Osteocyte (in vitro differentiated cells): ENCODE measurements around the gene ACAD11. TPM values are rescaled to one million over a fixed set of nuclear protein-coding genes. Genes with fewer than 3 reads are reported as not detected.
A peak's percentile ranks its signal among the peaks of the same experiment; 100 is the strongest.

Experiments
- DNase-seq: peaks from one replicate; pipeline ENCODE4 v3.0.0; 2021; ENCODE audit warnings: mixed read lengths; ENCODE audit not compliant: unreplicated experiment; ENCODE audit errors: extremely low spot score
- H3K27ac Mint-ChIP-seq: one replicate; pipeline ENCODE4 v1.8.0; 2021; ENCODE audit warnings: mild to moderate bottlenecking, mixed read lengths; ENCODE audit not compliant: unreplicated experiment
- H3K27me3 Mint-ChIP-seq: one replicate; pipeline ENCODE4 v1.8.0; 2021; ENCODE audit warnings: mixed read lengths; ENCODE audit not compliant: unreplicated experiment
- H3K36me3 Mint-ChIP-seq: one replicate; pipeline ENCODE4 v1.8.0; 2021; ENCODE audit warnings: mixed read lengths; ENCODE audit not compliant: unreplicated experiment
- H3K4me1 Mint-ChIP-seq: one replicate; pipeline ENCODE4 v1.8.0; 2021; ENCODE audit warnings: mixed read lengths; ENCODE audit not compliant: unreplicated experiment
- H3K4me3 Mint-ChIP-seq: one replicate; pipeline ENCODE4 v1.8.0; 2021; ENCODE audit warnings: mild to moderate bottlenecking, moderate library complexity, mixed read lengths; ENCODE audit not compliant: unreplicated experiment
- H3K9me3 Mint-ChIP-seq: one replicate; pipeline ENCODE4 v1.8.0; 2021; ENCODE audit warnings: mixed read lengths; ENCODE audit not compliant: unreplicated experiment
- total RNA-seq: library from RNA; stranded (reverse); gene quantifications from 2 replicates; pipeline ENCODE4 v1.2.1, GENCODE V29; 2021
- TF ChIP-seq, protein P1 (sequence below): fragments of 200-600 bp; sonication (generic); IDR thresholded peaks from 2 replicates; pipeline ENCODE4 v1.5.0; 2021; ENCODE audit warnings: antibody characterized with exemption, mild to moderate bottlenecking, moderate library complexity

The ACAD11 gene
- total RNA-seq, 1 donor from 2014 or later = 22.6 TPM

DNA sequence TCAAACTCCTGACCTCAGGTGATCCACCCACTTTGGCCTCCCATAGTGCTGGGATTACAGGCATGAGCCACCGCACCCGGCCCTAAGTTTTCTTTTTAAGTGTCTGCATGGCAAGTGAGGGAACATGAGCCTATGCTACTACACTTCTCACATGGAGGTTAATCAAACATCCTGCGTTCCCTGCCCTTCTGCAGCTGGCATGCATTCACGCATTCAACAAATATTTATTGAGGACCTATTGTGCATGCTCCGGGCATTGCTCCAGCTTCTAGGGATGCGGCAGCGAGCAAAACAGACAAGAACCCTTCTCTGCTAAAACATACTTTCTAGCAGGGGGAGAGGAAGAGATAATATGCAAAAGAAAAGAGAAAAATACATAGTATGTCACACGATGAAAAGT, 105.2 kb downstream of the ACAD11 start:
- peaks cover 47% of the 10 kb centered on the region for H3K4me1 Mint-ChIP-seq
- H3K36me3 Mint-ChIP-seq = peaks cover 8% of the 10 kb centered on the region
- TF ChIP-seq, protein P1, sequence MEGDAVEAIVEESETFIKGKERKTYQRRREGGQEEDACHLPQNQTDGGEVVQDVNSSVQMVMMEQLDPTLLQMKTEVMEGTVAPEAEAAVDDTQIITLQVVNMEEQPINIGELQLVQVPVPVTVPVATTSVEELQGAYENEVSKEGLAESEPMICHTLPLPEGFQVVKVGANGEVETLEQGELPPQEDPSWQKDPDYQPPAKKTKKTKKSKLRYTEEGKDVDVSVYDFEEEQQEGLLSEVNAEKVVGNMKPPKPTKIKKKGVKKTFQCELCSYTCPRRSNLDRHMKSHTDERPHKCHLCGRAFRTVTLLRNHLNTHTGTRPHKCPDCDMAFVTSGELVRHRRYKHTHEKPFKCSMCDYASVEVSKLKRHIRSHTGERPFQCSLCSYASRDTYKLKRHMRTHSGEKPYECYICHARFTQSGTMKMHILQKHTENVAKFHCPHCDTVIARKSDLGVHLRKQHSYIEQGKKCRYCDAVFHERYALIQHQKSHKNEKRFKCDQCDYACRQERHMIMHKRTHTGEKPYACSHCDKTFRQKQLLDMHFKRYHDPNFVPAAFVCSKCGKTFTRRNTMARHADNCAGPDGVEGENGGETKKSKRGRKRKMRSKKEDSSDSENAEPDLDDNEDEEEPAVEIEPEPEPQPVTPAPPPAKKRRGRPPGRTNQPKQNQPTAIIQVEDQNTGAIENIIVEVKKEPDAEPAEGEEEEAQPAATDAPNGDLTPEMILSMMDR = no peak
- no peak overlapping the region for H3K4me3 Mint-ChIP-seq
- no peaks in the 10 kb centered on the region for H3K9me3 Mint-ChIP-seq
- DNase-seq = no peak
- peak overlapping the region; percentile 66 for H3K27ac Mint-ChIP-seq
- H3K27me3 Mint-ChIP-seq = no peaks in the 10 kb centered on the region

DNA sequence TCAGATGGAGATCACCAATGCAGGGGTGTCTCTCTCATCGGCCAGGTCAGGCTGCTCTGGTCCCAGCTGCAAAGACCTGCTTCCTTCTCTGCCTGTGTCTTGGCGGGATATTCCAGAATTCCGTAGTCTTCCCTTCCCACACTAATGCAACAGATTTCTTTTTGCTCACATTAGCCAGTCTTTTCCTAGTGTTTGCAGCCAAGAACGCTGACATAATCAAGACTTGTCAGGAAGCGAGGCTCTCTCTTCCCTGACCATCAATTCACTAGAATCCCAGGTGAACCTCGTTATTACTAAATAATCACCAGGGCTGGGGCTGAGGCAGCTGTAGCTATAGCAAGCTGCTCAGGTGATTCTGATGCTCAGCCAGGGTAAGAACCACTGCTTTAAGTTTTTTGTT, 105.8 kb downstream of the ACAD11 start:
- Mint-ChIP-seq H3K36me3 (peaks cover 6% of the 10 kb centered on the region), H3K27ac (no peak overlapping the region), H3K9me3 (no peaks in the 10 kb centered on the region), H3K27me3 (no peaks in the 10 kb centered on the region), H3K4me3 (no peak overlapping the region), H3K4me1 (peaks cover 48% of the 10 kb centered on the region)
- TF ChIP-seq, protein P1 = no peak
- no peak for DNase-seq

DNA sequence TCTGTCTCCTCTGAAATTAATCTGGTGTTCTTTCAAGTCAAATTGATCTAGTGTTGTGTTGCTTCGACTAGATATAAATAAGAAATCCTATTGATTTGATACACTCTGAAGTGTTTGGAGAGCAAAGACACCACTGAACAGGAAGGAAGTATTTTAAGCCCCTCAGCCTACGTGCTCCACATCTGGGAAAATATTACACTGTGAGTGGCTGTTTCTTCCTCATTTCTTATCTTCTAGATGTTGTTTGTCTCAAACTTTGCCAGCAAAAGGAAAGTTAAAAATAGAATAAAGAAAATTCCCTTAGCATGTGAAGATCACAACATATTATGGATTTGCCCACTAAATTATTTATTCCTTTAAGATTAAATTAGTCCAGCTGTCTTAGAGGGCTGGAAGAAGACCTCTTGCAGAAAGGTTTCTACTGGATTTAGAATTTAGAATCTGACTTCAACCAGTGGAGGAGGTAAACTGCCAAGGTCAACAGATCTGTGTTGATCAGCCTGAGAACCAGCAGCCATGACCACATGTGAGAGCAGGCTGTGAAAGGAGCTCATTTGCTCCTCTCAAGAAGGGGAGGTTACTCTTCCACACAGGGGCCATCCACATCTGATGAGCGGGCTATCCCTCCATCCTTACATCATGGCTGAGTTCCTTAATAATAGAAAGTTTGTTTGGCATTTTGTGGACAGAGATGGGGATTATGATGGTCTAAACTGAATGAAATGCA, 108.9 kb downstream of the ACAD11 start:
- TF ChIP-seq, protein P1 = no peak
- H3K36me3 Mint-ChIP-seq = no peaks in the 10 kb centered on the region
- no peaks in the 10 kb centered on the region for H3K27me3 Mint-ChIP-seq
- peaks cover 42% of the 10 kb centered on the region for H3K4me1 Mint-ChIP-seq
- H3K4me3 Mint-ChIP-seq = no peak overlapping the region
- H3K27ac Mint-ChIP-seq = peak overlapping the region; percentile 20
- DNase-seq = no peak
- no peaks in the 10 kb centered on the region for H3K9me3 Mint-ChIP-seq

DNA sequence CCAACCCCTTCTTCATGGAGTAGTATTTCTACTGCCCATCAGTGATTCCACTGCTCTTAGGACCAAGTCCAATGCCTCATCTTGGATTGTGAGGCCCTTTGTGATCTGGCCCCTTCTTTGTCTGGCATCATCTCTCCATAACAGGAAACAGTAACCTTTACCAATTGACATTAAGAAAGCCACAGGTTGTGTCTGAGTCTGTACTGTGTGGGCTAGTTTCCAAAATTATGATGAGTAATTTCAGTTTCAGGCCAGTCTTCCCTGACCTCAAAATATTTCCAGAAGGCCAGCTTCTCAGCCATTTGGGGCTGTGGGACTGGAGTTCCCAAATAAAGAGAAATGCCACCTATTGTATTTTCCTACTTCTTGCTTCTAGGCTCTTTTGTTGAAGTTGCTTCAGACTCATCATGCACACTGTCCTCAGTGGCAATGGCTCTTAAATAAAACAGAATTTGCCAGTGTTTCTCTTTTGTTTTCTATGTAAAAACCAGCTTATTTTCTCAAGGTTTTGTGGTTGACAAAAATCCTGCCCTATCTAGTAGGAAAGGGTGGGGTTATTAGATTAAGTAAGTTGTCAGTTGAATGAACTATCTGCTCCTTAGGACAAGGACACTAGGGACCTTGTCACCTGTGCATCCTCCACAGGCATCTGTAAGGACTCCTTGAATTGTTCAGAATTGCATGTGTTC, 109.6 kb downstream of the ACAD11 start:
- Mint-ChIP-seq H3K36me3 (no peaks in the 10 kb centered on the region), H3K4me3 (no peak overlapping the region), H3K4me1 (peaks cover 42% of the 10 kb centered on the region), H3K27me3 (no peaks in the 10 kb centered on the region), H3K9me3 (no peaks in the 10 kb centered on the region), H3K27ac (peak overlapping the region; percentile 20)
- TF ChIP-seq, protein P1 = no peak
- no peak for DNase-seq

DNA sequence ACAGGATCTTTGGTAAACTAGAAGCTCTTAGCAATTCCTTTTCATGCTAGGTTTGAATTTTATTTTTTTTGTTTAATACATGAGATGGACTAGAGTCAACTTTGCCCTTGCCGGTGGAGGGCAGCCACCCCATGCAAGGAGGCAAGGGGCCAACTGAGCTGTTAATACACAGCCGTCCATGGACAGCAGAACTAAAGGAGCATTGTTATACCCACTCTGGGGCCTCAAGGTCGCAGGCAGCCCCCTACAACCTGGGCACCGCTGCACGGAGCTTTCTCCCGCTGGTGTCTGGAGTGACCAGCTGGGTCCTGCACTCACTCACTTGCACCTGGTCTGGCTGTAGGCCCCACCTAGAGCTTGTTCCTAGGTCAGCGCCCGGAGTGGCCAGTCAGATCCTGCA, 110.4 kb downstream of the ACAD11 start:
- Mint-ChIP-seq H3K27ac (no peak overlapping the region), H3K36me3 (no peaks in the 10 kb centered on the region), H3K9me3 (no peaks in the 10 kb centered on the region), H3K27me3 (no peaks in the 10 kb centered on the region), H3K4me3 (no peak overlapping the region), H3K4me1 (peaks cover 35% of the 10 kb centered on the region)
- DNase-seq = no peak
- TF ChIP-seq, protein P1 = no peak
